ENCODE results near the gene ATP1A1.

Gene ATP1A1

DNA sequence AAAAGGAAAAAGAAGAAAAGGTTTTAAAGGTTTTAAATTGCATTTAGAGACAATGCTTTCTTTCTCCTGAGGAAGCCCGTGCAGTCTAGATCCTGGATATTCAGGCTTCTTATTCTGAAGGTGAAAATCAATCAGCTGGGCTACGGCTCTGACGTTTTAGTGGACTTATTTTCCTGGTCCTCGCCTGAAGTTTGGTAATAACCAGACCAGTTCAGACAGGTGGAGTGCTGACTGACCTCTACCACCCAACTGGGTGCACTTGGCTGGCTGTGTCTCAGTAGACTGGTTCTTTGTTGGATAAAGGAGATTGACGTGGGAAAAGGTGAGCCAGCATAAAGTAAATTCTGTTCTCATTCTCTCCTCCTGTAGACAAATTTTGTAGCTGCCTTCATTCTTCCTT, 7.2 kb upstream of the ATP1A1 start:
- in situ Hi-C loops (cut with MboI; ENCODE audit: low pct_unique_long_range_greater_than_20kb, low sequenced_read_pairs): no loop called here
- DNase-seq: no peak

DNA sequence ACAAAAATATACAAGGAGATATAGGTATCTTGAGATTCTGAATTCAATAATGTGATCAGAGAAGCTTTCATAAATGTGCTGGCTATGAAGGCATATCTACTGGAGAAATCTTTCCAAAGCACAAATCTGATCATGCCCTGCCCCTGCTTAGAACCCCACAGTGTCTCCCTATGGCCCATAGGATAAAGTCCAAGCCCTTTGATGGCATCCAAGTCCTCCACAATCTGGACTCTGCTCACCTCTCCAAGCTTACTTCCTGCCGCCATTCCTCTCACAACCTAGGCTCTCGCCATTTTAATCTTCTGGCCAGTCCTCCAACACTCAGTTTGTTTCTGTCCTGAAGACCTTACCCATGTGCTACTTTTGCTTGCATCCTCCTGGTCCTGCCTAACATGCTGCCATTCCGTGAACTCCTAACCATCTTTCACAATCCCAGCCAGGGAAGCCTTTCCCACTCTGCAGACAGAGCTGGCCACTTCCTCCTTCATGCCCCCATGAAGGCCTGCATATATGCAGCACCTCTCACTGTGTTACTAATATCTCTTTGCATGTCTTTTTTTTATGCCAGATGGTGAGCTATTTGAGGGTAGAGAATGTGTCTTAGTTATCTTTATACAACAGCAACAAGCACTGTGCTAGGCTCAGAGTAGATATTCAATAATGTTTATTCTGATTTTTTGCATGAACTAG, 5.6 kb upstream of the ATP1A1 start:
- no peak for DNase-seq
- in situ Hi-C loops (cut with MboI; ENCODE audit: low pct_unique_long_range_greater_than_20kb, low sequenced_read_pairs): no loop called here

DNA sequence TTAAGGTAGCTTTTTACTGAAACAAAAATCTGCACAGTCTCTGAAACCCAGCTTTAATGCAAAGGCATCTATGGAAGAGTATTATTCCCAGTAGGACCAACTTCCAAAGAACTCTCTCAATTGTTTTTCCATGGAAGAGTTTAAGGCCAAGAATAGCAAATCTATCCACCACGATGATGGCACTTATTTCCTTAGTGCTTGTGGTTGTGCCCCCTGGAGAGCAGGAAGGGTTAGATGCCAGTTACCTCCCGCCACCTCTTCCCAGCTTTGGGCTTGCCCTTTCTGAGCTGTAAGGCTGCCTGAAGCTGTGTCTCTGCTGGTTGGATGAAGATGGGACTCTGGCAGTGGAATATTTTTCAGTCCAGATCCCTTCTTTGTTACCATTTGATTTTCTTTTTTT, 4.8 kb upstream of the ATP1A1 start:
- no peak for DNase-seq
- in situ Hi-C loops (cut with MboI; ENCODE audit: low pct_unique_long_range_greater_than_20kb, low sequenced_read_pairs): no loop called here

DNA sequence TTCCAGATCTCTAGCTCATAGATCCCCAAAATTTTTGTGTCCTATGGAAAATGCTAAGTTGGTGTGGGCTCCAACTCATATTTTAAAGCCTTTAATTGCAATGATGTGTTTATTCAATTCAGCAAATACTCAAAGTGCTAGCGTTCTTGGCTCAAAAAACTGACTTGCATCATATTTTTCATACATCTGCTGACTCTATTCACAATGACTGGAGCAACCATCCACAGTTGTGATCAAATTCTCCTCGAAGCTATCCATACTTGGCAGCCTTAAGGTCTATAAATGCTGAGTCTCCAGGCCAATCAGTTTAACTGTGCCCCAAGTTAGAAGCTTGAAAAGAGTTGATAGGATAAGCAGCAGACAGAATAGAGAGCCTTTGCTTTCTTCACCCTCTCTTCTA, 2.9 kb upstream of the ATP1A1 start:
- DNase-seq: no peak
- in situ Hi-C loops (cut with MboI; ENCODE audit: low pct_unique_long_range_greater_than_20kb, low sequenced_read_pairs): no loop called here

DNA sequence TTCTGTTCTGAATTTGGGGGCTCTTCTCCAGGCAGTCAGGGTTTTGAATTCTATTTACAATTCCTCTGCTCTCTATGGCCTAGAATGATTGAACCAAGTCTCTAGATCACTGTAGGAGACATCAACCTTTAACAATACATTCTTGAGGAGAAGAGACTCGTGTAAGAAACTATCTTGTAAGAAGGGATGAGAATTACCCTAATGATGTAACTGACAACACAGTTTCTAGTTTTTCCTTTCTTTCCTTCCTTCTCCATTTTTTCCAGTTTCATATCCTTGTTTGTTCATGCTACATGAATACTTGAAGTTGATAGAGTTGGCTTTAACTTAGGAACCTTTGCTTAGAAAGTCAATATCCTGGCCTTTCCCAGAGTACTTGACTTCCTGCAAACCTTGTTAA, 1.3 kb upstream of the ATP1A1 start:
- DNase-seq: no peak
- in situ Hi-C loops (cut with MboI; ENCODE audit: low pct_unique_long_range_greater_than_20kb, low sequenced_read_pairs): no loop called here

DNA sequence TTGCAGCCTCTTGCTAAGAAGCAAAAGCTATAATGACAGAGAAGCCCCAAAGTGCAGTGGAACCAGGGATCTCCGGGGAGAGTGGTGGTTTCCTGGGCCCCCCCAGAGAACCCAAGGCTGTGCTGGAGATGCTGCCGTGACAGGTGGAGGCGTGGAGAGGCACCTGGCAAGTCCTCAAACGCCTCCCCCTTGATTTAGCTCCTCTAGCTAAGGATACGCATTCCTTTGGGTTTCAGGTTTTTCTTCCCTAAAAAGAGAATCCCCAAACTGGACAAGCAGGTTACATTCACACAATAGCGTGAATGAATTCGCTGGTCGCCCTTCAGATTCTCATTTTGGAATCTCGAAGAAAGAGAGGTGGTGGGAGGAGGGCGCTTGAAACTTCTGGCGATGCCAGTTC, 853 bp upstream of the ATP1A1 start:
- DNase-seq: no peak

DNA sequence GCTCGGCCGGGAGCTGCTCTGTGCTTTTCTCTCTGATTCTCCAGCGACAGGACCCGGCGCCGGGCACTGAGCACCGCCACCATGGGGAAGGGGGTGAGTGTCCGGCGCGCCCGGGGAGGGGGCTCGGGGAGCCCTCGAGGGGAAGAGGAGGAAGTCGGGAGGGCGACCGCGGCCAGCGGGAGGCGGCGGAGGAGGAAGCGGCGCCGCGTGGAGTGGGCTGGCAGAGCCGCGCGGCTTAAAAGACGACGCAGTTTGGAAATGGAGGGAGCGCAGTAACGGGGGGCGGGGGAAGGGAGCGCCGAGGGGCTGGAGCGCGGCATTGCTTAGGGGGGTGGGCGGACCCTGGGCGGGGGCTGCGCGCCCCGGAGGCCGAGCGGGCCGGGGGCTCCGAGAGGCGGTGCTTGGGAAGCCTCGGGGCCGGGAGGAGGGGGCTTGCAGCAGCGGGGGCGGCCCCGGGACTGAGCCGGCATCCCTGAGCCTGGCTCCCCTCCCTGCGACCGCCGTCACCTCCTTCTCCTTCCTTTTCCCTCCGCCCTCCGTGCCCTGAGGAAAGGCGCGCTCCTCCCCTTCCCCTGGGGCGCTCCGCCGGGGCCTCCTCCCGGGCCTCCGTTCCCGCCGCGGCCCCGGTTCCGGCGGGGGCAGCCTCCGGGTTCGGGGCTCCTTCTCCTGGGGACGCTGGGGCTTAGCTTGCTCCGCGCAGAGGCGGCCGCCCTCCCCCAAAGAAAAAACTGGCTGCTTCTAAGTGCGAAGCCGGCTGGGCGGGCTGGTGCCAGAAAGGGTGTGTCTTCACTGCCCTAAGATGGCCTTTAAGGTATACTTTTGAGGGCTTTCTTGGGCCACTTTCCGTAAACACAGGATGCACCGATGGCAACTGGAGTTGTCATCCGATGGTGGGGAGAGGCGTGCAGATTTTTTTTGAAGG, 648 bp downstream of the ATP1A1 start:
- DNase-seq: peak; percentile 65

More for the DNA sequence above, 853 bp upstream of the ATP1A1 start:
- in situ Hi-C loops (cut with MboI; ENCODE audit: low pct_unique_long_range_greater_than_20kb, low sequenced_read_pairs): no loop called here

DNA sequence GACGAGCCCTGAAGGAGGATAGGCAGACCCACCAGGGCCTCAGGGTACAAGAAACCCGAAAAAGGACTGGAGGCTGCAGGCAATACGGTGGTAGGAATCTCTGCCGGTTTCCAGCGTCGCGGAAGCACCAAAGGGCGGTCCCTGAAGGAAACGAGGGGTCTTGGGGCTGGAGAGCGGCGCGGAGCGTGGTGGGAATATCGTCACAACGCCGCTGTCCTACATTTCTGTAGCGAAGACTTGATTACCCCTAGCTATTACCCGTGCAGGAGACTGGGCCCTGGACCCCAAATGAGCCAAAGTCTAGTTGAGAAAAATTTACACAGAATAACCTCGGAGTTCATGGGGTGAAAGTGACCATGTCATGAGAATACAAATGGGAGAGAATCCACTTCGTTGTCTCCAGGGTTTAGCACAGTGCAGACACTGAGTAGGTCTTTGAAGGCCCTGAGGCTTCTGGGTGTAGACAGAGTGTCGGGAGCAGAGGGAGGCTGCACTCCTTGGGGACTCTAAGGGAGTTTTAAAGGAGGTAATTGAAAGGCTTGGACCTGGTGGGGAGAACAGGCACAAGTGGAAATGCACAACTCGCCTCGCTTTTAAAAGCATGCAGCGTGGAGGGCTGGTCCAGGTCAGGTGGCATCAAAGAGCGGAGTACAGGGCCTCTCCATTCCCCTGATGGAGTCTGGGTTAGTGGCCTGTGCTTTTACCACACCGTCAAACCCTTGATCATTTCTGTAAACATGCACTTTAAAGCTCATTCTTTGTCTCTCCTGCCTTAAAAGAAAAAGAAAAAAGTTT, 1.5 kb downstream of the ATP1A1 start:
- in situ Hi-C loops (cut with MboI; ENCODE audit: low pct_unique_long_range_greater_than_20kb, low sequenced_read_pairs): no loop called here
- no peak for DNase-seq

More for the DNA sequence above, 648 bp downstream of the ATP1A1 start:
- in situ Hi-C loops (cut with MboI; ENCODE audit: low pct_unique_long_range_greater_than_20kb, low sequenced_read_pairs): no loop called here

DNA sequence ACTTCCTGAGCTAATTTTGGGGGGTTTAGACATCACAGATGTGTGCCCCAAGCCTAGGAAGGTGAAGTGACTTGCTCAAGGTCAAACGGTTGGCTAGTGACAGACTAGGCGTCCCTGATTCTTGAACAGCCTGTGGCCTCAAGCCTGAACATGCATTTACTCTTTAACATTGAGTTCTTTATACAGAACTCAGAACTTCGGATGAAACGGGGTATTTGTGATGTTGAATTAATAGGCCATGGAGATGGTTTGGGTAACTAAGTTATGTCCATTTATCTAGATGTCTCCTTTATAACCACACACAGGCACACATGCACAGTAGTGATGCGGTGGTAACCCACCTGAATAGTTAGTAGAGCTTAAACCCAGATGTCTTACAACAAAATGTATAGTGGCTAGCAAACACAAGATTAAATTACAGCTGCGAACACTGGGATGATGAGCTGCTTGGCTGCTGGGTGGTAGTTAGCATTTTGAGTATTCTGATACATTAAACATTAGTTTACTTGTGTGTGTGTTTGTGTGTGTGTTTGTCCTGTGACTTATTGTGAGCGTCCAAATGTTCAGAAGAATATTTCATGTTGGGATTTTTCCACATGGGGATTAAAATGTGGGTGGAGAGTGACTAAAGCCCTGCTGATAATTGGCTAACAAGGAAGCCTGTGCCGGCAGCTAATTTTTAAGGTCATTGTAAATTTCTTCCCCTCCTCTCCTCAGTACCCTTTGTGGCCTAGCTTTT, 2.3 kb downstream of the ATP1A1 start:
- no peak for DNase-seq

DNA sequence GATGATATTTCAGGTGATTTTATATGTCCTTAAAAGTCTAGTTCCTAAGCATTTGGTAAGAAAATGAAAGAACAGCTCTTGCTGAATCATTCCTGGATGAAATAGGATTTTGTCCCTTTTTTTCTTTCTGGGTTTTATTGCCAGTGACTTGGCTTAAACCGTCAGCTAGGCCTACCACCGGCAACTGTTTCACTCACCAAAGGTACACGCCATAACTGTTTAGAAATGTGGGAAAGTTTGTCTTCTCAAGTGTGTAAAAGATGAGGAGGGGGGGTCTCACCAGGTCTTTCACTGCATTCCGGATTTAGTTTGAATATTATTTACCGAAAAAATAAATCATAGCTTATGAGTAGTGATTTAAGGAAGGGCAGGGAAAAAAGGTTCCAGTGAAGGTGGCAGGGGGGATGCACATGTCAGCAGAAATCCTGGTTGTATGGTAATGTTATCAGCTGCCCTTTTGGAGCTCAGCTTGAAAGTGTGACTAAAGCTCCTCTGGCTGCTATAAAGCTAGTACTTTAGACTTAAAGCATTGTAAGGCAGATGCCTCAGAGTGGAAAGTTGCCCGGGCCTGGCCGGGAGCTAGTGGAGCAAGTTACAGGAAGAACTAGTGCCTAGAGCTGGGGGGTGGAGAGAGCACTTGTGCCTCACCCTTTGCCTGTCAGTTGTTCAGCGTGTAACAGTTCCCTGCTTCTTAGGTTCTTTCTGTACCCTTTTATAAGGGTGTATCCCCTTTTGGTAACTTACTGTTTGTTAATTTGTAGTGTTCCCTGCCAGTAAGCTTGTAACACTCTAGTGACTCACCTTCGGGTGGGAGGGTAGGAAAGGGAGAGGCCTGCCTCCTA, 3.1 kb downstream of the ATP1A1 start:
- in situ Hi-C loops (cut with MboI; ENCODE audit: low pct_unique_long_range_greater_than_20kb, low sequenced_read_pairs): no loop called here
- DNase-seq: peak; percentile 39

More for the DNA sequence above, 2.3 kb downstream of the ATP1A1 start:
- in situ Hi-C loops (cut with MboI; ENCODE audit: low pct_unique_long_range_greater_than_20kb, low sequenced_read_pairs): no loop called here

DNA sequence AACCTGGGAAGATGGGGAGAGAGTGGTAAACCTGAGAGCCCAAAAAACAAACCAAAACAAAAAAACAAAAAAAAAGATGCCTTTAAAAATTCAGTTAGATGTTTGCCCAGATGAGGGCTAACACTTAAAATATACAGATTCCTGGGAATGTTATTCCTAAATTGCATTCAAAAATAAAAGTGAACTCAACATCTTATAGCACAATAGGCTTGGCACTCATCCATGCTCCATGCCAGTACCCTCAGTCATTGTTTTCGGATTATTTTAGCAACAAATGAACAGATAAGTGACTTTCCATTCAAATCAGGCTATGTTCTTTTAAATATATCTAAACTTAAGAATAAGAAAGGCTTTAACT, 3.7 kb downstream of the ATP1A1 start:
- no peak for DNase-seq
- in situ Hi-C loops (cut with MboI; ENCODE audit: low pct_unique_long_range_greater_than_20kb, low sequenced_read_pairs): no loop called here

DNA sequence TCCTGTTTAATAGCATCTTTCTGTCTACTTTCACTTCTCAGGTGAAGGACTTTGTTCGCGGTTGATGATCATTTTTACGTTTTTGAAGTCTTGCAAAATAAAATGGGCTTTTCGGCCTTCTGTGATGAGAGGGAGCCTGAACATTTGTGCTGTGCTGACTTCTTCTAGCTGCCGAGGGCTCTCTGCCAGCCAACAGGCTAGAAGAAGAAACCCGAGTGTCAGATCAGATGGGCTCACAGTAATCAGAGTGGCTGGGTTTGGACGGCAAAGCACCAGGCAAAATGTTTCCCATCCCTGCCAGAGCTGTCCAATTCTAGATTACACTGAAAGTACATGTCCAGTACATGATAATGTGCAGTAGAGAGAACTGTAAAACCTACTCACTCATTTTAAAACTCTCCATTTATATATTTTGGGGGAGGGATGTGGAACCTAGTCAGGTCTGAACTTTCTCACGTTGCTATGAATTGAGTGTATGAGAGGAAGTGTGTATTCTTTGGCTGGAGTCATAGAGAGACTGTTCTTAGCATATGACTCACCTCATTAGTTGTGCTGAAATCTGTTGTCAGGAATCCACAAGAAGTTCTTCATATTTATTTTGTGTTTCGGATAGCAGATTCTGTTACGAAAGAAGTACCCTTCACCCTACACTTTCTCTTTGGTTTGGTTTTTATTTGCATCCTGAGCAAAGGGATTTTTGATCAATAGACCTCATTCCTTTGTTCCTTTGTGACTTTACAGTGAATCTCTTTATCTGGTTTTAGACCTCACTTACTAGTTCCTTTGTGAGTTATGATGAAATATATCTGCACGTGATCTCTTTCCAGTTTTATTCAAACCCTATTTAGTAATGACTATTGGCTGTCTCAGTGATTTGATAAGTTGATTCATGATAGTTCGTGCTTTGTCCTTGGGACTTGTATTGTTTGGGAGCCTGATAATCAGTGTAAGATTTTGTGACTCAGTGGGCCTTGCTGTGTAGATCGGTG, 4.8 kb downstream of the ATP1A1 start:
- in situ Hi-C loops (cut with MboI; ENCODE audit: low pct_unique_long_range_greater_than_20kb, low sequenced_read_pairs): no loop called here
- DNase-seq: peak; percentile 65

DNA sequence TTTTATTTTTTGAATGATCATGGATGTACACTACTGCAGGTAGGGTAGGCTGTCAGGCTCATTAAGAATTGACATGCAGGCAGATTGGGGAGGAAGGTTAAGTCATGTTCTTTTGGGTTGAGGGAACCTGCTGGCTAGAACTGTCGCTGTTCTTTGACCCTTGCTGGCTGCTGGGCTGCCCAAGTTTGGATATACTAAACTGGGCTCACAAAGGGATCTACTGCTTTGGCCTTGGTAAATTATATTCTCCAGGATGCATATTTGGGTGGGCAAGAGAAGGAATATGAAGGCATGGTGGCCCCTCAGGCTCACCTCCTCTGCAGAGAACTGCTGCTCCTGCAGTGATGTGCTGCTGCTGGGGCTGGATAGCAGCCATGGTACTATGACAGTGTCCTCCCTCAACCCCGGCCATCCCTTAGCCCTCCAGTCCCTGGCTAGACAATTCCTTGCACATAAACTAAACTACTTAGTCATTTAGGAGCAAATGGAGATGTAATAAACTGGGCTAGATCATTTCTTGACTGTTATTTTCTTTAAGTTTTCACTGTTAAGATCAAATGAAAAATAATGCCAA, 6.1 kb downstream of the ATP1A1 start:
- DNase-seq: no peak
- in situ Hi-C loops (cut with MboI; ENCODE audit: low pct_unique_long_range_greater_than_20kb, low sequenced_read_pairs): no loop called here

DNA sequence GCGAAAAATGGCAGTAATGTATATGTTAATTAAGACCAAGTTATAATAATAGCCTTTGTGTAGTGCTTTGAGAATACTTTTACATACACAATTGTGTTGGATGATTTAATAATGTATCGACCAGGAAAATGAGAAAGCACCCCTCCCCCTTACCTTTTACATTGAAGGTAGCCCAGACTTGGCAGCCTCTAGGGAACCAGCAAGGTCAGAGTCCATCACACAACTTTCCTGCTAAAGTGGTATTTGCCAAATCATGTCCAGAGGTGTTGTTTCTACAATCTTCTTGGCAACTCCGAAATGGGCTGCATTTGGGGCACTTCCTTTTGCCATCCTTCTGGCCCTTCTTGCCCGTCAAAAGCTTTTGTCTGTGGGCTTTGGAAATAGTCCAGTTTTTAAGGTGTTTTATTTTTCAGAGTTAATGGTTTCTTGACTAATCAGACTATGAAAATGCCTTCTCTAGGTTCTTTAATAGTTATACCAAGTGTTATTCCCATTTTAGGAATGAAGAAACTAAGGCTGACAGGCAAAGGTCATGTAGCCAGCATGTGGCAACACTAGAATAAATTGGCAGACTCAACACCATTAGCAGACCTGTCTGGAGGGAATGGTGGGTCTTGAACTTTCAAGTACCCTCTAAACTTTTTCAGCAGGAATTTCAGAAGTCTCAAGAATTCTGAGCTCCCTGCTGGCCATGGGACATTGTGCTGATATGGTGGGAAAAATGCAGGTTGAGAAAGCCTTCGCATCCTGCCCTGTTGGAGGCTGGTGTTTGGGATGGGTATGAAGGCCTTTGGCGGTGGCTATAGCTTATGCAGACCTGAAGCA, 6.8 kb downstream of the ATP1A1 start:
- DNase-seq: no peak
- in situ Hi-C loops (cut with MboI; ENCODE audit: low pct_unique_long_range_greater_than_20kb, low sequenced_read_pairs): no loop called here

DNA sequence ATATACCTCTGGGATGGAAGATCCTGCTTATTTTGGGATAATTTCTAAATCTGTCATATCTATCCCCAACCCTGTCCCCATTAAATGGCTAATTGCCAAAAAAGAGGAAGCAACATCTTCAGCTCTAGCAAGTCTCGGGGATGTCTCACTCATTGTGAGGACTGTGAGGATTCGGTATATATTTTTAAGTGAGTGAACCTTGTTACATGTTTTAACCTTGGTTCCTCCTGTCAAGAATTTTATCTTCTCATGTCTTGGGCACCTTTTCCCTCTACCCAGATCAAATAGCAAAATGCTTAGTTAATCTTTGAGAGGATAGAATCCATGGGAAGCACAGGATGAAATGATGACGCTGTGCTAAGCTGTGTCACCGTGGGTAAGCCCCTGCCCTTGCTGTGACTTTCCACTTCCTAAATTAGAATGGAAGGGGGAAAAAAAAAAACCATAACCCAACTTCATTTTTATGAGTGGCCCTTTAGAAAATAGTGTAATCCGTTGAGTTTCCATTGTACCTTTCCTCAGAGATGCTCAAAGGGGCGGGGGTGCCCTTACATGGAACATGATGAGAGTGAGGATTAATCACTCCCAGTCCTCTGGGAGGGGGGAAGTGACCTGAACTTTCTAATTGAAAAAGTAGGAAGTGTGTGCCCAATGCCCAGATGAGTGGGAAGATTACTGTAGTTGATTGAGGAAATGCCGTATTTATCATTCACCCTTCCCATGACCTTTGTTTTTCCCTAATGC, 7.6 kb downstream of the ATP1A1 start:
- in situ Hi-C loops (cut with MboI; ENCODE audit: low pct_unique_long_range_greater_than_20kb, low sequenced_read_pairs): no loop called here
- no peak for DNase-seq
